Activated CD4-positive, alpha-beta memory T cell treated with anti-CD3 and anti-CD28 coated beads, Interleukin-2, amount 10 ng/mL, durations not matched to agents 7 days and 5 days (primary cell): ENCODE measurements around the gene IGSF11. TPM values are rescaled to one million over a fixed set of nuclear protein-coding genes. Genes with fewer than 3 reads are reported as not detected.

Source experiments
- CTCF ChIA-PET: fragments of 350-600 bp; sonication (Branson Sonifier 250); formaldehyde crosslinking; loops from one replicate; lab custom pipeline; 2021; ENCODE audit warnings: antibody characterized with exemption, inconsistent platforms; lab: Charles Lee
- POLR2A ChIA-PET: fragments of 350-600 bp; sonication (Branson Sonifier 250); formaldehyde crosslinking; loops from one replicate; lab custom pipeline; 2021; ENCODE audit warnings: antibody characterized with exemption; lab: Charles Lee
- DNase-seq: peaks from one replicate; pipeline ENCODE4 v3.0.0-alpha.2; 2020
- H3K27ac Mint-ChIP-seq: one replicate; pipeline ENCODE4 v1.8.0; 2021; ENCODE audit warnings: mild to moderate bottlenecking, mixed read lengths
- H3K27me3 Mint-ChIP-seq: one replicate; pipeline ENCODE4 v1.8.0; 2021; ENCODE audit warnings: mixed read lengths
- H3K36me3 Mint-ChIP-seq: one replicate; pipeline ENCODE4 v1.8.0; 2021; ENCODE audit warnings: low read depth, mixed read lengths
- H3K4me1 Mint-ChIP-seq: one replicate; pipeline ENCODE4 v1.8.0; 2021; ENCODE audit warnings: mixed read lengths
- H3K4me3 Mint-ChIP-seq: one replicate; pipeline ENCODE4 v1.8.0; 2021; ENCODE audit warnings: mild to moderate bottlenecking, mixed read lengths
- H3K9me3 Mint-ChIP-seq: one replicate; pipeline ENCODE4 v1.8.0; 2021; ENCODE audit warnings: mixed read lengths
- total RNA-seq, 2 experiments: library from RNA; stranded (reverse); gene quantifications; one replicate each; pipeline ENCODE4 v1.2.3, GENCODE V29; 2021

IGSF11 gene
- total RNA-seq, 2 experiments from 2014 or later: 0.38 TPM; not detected in 1

DNA sequence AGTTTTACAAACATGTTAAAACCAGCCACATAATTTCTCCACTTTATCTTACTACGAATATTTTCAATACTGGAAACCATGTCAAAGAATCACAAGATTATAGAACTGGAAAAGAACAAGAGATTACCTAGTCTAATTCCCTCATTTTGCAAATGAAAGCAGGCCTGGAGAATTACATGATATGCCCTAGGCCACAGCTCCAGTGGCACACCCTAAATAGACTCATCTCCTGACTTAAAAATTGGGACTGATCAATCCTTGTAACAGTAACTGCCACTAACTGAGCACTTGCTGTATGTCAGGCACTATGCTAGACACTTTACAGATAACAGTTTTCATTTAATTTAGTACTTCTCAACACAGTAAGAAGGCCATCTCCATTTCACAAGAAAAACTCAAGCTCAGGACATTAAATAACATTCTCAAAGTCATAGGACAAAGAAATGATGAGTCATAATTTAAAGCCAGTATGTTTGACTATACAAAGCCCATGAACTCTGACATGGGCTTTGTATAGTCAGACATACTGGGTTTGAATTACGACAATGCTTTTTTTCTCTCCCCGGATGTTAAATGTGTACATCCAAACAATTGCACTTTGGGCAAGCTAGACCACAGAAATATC lies 9.4 kb downstream of the IGSF11 start:
- H3K27me3 Mint-ChIP-seq: peaks cover 4% of the 10 kb centered on the region
- DNase-seq: no peak
- ChIA-PET POLR2A (no interaction called here), CTCF (interaction anchor here (1.1 to 3.0 kb wide), 2 partner anchors 9 to 142 kb away, joined by 4 to 17 read pairs; partner anchors contain the start of gene IGSF11)
- no peak overlapping the region for H3K4me3 Mint-ChIP-seq
- no peaks in the 10 kb centered on the region for H3K9me3 Mint-ChIP-seq
- no peak overlapping the region for H3K27ac Mint-ChIP-seq
- no peaks in the 10 kb centered on the region for H3K4me1 Mint-ChIP-seq
- H3K36me3 Mint-ChIP-seq: no peaks in the 10 kb centered on the region

DNA sequence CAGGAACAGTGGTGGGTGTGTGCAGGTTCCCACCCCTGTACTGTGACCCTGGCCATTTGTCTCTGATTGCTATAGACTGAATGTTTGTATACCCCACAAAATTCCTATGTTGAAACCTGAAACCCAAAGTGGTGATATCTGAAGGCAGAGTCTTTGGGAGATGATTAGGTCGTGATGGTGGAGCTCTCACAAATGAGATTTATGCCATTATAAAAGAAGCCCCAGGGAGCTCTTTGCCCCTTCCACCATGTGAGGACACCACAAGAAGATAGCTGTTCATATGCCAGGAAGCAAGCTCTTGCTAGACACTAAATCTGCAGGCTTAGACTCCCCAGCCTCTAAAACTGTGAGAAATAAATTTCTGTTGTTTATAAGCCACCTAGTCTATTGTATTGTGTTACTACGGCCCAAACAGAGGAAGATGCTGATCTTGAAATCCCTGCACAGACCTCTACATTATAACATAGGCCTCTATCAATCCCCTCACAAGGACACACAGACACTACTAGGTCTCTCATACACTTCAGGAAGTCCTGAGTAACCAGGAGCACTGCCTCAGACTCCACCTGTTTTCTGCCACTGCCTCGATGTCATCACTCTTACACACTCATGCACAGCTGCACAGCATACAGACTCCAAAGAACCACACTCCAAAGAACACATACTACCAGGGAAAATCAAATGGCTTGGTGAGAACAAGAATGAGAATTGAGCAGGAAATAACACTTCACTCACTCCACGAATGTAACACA lies 14.7 kb downstream of the IGSF11 start:
- no peak overlapping the region for H3K4me3 Mint-ChIP-seq
- no peaks in the 10 kb centered on the region for H3K4me1 Mint-ChIP-seq
- peaks cover 3% of the 10 kb centered on the region for H3K27me3 Mint-ChIP-seq
- CTCF ChIA-PET: interaction anchor here (1.4 kb wide), 1 partner anchor 136 kb away, joined by 4 read pairs; no protein-coding TSS in a partner anchor
- H3K9me3 Mint-ChIP-seq: no peaks in the 10 kb centered on the region
- DNase-seq: no peak
- POLR2A ChIA-PET: no interaction called here
- no peaks in the 10 kb centered on the region for H3K36me3 Mint-ChIP-seq
- no peak overlapping the region for H3K27ac Mint-ChIP-seq

DNA sequence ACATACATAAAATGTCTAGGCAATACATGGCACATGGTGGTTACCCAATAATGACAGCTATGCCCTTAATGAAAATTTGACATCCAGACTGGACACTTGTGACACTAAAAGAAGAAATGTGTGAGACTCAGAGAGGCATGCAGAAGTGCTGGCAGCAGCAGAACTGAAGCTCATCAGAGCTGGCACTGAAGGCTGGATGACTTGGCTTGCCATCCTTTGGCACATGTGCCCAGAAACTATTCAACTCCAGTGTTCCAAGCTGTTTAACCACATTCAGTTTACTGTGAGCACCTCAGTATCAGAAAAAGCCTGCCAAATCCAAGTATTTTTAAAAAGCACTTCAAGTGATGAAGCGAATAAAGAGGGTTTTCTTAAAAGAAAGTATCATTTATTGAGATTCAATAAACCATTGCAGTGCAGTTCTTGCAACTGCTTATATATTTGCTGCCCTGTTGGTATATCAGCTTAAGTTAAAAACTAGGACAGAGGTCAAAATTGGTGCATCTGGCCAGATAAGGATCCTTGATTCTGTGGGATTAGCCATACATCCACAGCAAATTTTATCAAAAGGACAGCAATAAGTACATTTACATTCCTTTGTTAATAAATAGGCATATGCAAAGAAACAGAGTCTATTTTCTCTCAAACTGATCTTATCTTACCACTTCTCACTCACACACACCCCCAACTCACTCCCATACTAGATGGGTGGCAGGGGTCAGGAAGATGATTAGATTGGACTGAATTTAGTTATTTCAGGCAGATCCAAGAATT lies 15.8 kb downstream of the IGSF11 start:
- ChIA-PET CTCF (interaction anchor here (1.4 kb wide), 1 partner anchor 135 kb away, joined by 4 read pairs; no protein-coding TSS in a partner anchor), POLR2A (no interaction called here)
- H3K27ac Mint-ChIP-seq: no peak overlapping the region
- no peak for DNase-seq
- H3K36me3 Mint-ChIP-seq: no peaks in the 10 kb centered on the region
- no peaks in the 10 kb centered on the region for H3K9me3 Mint-ChIP-seq
- H3K4me3 Mint-ChIP-seq: no peak overlapping the region
- H3K4me1 Mint-ChIP-seq: no peaks in the 10 kb centered on the region
- no peaks in the 10 kb centered on the region for H3K27me3 Mint-ChIP-seq

DNA sequence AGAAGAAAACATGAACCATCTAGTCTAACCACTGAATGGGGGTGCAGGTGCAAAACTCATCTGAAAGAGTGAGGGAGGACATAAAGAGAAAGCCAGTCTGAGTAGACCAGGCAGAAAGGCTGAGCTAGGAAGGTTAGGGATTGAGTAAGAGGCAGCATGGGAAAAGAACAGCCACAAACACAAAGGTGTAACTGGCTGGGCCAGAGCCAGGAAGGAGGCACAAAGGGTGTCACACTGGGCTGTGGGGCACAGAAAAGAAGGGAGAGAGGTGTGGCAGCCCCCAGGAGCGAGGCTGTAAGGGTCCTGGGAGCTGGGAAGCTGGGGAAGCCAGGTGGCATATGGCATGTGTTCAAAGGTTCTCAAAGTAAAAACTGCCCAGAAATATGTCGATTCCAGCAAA lies 18.7 kb downstream of the IGSF11 start:
- Mint-ChIP-seq H3K27me3 (no peaks in the 10 kb centered on the region), H3K36me3 (no peaks in the 10 kb centered on the region), H3K9me3 (no peaks in the 10 kb centered on the region), H3K27ac (no peak overlapping the region), H3K4me1 (no peaks in the 10 kb centered on the region), H3K4me3 (no peak overlapping the region)
- DNase-seq: no peak
- ChIA-PET POLR2A (no interaction called here), CTCF (no interaction called here)

DNA sequence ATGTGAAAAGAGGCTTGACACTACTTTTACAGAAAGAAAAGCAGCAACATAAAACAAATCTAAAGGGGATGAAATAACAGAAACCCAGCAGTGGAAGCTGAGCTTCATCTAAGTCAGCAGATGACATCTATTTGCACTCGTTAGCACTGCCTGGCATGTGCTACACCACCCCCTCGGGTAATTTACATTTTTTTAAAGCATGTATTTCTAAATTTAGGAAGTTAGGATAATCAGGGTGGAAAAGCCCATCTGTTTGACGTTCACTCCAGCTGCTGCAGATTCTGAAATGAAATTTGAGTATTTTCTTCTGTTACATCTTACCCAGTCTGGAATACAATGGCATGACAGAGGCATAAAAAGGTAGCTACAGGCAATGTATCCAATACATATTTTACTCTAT lies 20.7 kb downstream of the IGSF11 start:
- no peaks in the 10 kb centered on the region for H3K27me3 Mint-ChIP-seq
- DNase-seq: no peak
- H3K4me1 Mint-ChIP-seq: no peaks in the 10 kb centered on the region
- H3K27ac Mint-ChIP-seq: no peak overlapping the region
- ChIA-PET CTCF (no interaction called here), POLR2A (no interaction called here)
- H3K4me3 Mint-ChIP-seq: no peak overlapping the region
- no peaks in the 10 kb centered on the region for H3K36me3 Mint-ChIP-seq
- H3K9me3 Mint-ChIP-seq: no peaks in the 10 kb centered on the region

- POLR2A ChIA-PET: no interaction called here
- no peak overlapping the region for H3K4me3 Mint-ChIP-seq
- DNase-seq: no peak
- H3K27ac Mint-ChIP-seq: no peak overlapping the region
- CTCF ChIA-PET: no interaction called here
- H3K9me3 Mint-ChIP-seq: peaks cover 3% of the 10 kb centered on the region
- no peaks in the 10 kb centered on the region for H3K36me3 Mint-ChIP-seq
- H3K4me1 Mint-ChIP-seq: no peaks in the 10 kb centered on the region
- no peaks in the 10 kb centered on the region for H3K27me3 Mint-ChIP-seq
Observed at GRCh38 chr3:119011528-119011927, 23.1 kb downstream of the IGSF11 start.

GRCh38 chr3:118997190-118997589 lies 37.5 kb downstream of the IGSF11 start:
- Mint-ChIP-seq H3K36me3 (no peaks in the 10 kb centered on the region), H3K4me1 (no peaks in the 10 kb centered on the region), H3K27me3 (no peaks in the 10 kb centered on the region), H3K4me3 (no peak overlapping the region), H3K27ac (no peak overlapping the region), H3K9me3 (no peaks in the 10 kb centered on the region)
- POLR2A ChIA-PET: no interaction called here
- CTCF ChIA-PET: no interaction called here
- no peak for DNase-seq

DNA sequence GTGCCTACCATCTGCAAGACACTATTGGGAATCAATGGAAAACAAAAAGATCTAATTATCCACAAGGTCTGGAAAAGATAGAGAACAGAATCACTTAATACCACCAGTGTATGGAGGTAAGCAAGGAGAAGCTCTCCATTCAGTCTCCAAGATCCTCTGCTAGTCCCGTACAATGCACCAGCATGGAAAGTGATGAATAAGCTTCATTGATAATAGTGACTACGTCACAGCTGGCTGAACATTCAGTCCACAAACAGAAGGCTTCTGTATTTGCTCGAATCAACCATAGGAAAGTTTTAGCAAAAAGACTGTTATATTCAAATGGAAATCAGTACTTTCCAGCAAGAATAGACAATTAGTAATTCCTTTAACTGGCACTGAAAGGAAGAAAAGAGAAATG lies 42.9 kb downstream of the IGSF11 start:
- H3K27me3 Mint-ChIP-seq: no peaks in the 10 kb centered on the region
- CTCF ChIA-PET: no interaction called here
- POLR2A ChIA-PET: no interaction called here
- H3K9me3 Mint-ChIP-seq: no peaks in the 10 kb centered on the region
- H3K4me3 Mint-ChIP-seq: no peak overlapping the region
- no peaks in the 10 kb centered on the region for H3K4me1 Mint-ChIP-seq
- DNase-seq: no peak
- no peak overlapping the region for H3K27ac Mint-ChIP-seq
- no peaks in the 10 kb centered on the region for H3K36me3 Mint-ChIP-seq

DNA sequence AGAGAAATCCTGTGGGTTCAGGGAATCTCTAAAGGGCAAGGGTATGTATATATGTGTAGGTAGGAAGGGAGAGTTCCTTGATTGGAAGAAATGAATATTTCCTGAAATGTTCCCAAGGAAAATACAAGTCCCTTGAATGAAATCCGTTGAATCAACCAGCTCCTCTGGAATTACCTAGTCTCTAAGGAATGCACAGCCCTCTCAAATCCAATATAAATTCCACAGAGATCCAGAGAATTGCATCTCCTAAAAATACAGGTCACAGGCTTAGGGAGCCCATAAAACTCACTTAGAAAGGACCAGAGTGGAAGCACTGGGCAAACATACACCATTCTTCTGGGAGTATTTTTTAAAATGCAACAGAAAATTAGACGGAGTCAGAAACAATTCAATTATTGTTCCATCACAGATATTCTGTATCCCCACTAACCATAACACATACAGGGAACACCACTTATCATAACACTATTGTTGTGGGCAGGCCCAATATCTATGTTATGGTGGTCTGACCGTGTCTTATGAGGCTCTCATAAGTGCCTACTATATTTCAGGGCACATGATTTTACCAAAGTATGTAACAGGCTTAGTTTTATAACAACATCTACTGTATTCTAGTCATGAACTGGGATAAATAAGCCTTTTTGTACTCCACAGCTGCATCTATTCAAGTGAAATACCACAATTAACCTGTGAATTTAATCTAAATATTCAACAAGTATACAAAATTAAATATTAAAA lies 43.7 kb downstream of the IGSF11 start:
- peaks cover 2% of the 10 kb centered on the region for H3K27me3 Mint-ChIP-seq
- no peaks in the 10 kb centered on the region for H3K9me3 Mint-ChIP-seq
- no peaks in the 10 kb centered on the region for H3K36me3 Mint-ChIP-seq
- CTCF ChIA-PET: no interaction called here
- H3K4me3 Mint-ChIP-seq: no peak overlapping the region
- POLR2A ChIA-PET: no interaction called here
- DNase-seq: no peak
- H3K4me1 Mint-ChIP-seq: no peaks in the 10 kb centered on the region
- no peak overlapping the region for H3K27ac Mint-ChIP-seq

DNA sequence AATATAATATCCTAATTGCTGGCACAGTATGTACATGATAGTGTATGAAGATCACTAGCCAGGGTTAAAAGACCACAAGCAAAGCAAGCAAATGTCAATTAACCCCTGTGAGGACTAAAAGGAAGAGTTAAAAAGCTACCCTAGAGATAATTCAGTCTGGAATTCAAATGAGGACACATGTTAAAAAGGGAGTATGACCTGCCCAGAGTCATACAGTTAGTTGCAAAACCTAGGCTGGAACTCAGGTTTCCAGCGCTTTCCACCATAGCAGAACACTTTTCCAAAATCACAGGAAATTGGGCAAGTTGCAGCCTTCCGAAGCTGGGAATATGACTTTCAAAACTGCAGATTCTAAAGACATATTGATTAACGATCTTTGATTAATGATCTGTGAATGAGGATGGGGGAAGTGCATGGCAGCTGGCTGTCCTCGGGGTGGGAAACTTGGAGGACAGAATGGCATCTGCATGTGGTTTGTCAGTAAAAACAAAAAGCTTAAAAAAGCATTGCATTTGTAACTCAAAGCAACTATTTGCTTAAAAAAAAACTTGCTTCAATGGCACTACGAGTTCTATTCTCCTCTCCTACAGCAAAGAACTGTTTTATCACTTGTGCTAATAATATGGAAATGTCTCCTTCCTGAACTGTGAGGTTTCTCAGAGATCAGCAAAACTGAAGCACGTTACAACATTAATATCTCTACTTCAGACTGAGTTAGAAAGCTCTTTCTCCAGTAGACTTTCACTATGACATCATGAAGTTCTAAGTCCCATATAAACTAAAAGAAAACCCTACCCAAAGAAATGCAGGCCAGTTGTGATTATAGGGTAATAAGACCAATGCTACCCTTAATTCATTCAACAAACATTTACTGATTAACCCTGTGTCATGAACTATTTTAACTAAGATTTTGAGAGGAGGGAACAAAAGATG lies 46.2 kb downstream of the IGSF11 start:
- ChIA-PET CTCF (interaction anchor here (2.1 kb wide), 1 partner anchor 46 kb away, joined by 5 read pairs; the partner anchor contains the start of gene IGSF11), POLR2A (no interaction called here)
- DNase-seq: no peak
- H3K9me3 Mint-ChIP-seq: no peaks in the 10 kb centered on the region
- H3K4me1 Mint-ChIP-seq: peaks cover 14% of the 10 kb centered on the region
- no peaks in the 10 kb centered on the region for H3K36me3 Mint-ChIP-seq
- no peak overlapping the region for H3K27ac Mint-ChIP-seq
- no peak overlapping the region for H3K4me3 Mint-ChIP-seq
- peaks cover 7% of the 10 kb centered on the region for H3K27me3 Mint-ChIP-seq

DNA sequence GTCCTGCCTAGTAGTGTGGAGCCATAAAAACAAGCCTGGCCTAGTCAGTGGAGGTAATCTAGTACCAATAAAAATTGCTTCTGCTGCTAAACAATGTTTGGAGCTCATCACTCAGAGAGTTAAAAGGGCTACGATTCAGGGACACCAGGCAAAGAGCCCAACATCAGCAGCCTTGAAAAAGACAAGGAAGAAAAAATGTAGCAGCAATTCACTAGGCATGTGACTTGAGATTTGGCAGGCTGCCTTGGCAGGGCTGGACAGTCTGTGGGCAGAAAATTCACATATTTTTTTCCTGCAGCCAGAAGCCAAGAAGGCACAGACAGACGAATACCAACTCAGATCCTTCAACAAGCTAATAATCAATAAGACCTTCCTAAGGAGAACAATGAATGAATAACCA lies 47.2 kb downstream of the IGSF11 start:
- ChIA-PET CTCF (interaction anchor here (0.8 to 2.1 kb wide), 2 partner anchors 47 to 103 kb away, joined by 3 to 5 read pairs; partner anchors contain the start of gene IGSF11), POLR2A (no interaction called here)
- no peaks in the 10 kb centered on the region for H3K36me3 Mint-ChIP-seq
- DNase-seq: no peak
- H3K27me3 Mint-ChIP-seq: peaks cover 7% of the 10 kb centered on the region
- no peaks in the 10 kb centered on the region for H3K9me3 Mint-ChIP-seq
- H3K27ac Mint-ChIP-seq: no peak overlapping the region
- H3K4me1 Mint-ChIP-seq: peaks cover 14% of the 10 kb centered on the region
- no peak overlapping the region for H3K4me3 Mint-ChIP-seq

DNA sequence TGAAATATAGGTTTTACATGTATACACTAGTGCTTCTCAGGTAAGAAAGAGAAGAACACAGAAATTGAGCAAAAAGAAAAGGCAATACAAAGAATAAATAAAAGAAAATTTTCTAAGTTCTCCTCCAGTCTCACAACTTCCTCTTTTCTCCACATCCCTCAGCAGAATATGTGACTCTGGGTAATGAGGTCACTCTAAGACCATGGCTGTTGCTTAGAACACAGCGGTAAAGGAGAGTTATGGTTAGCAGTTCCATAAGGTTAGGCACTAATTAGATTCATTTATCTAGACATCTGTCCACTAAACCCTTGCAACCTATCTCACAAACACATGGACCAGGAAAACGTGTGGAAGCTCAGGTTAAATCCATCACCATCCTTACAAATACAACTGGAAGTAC lies 47.9 kb downstream of the IGSF11 start:
- no peak overlapping the region for H3K4me3 Mint-ChIP-seq
- no peaks in the 10 kb centered on the region for H3K9me3 Mint-ChIP-seq
- H3K4me1 Mint-ChIP-seq: peaks cover 17% of the 10 kb centered on the region
- no peaks in the 10 kb centered on the region for H3K36me3 Mint-ChIP-seq
- POLR2A ChIA-PET: no interaction called here
- CTCF ChIA-PET: interaction anchor here (2.1 kb wide), 1 partner anchor 47 kb away, joined by 5 read pairs; the partner anchor contains the start of gene IGSF11
- no peak overlapping the region for H3K27ac Mint-ChIP-seq
- DNase-seq: no peak
- peaks cover 10% of the 10 kb centered on the region for H3K27me3 Mint-ChIP-seq
